GM18498 (cell line): ENCODE measurements around the gene LHFPL3.

Experiments used
- ATAC-seq: cut with Tn5 transposase; IDR thresholded peaks from one replicate; pipeline ENCODE4 v1.9.1; 2021; ENCODE audit warnings: mild to moderate bottlenecking, moderate library complexity; ENCODE audit not compliant: unreplicated experiment

LHFPL3 gene

DNA sequence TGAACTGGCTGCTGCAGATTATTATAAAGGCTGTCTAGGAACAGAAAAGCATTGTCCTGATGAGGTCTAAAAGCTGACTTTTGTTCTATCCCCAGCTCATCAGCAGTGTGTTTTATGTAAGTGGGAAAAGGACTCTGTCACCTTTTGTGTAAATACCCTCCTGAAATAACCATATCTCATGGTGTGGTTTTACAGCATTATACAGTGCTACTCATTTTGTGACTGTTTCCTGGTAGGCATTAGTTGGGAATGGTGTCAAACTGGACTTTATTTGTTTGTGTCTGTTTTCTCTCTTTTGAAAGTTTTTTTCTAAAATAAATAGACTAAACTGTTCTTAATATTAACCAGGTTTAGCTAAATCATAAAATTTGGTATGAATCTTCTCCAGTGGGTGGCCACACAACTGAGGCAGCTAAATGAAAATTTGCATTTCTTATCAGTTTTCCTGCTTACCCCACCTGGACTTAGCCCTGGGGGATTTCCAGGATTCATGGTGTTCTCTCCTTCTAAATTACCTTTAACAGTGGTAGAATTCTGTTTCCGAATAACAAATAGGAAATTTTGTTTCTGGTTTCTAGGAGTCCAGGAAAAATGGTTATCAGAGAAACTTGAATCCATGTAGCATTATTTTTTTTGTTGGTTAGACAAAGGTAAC, 140.9 kb downstream of the LHFPL3 start:
- ATAC-seq: no peak

- no peak for ATAC-seq
Observed at GRCh38 chr7:104480529-104480928, 152.1 kb downstream of the LHFPL3 start.

DNA sequence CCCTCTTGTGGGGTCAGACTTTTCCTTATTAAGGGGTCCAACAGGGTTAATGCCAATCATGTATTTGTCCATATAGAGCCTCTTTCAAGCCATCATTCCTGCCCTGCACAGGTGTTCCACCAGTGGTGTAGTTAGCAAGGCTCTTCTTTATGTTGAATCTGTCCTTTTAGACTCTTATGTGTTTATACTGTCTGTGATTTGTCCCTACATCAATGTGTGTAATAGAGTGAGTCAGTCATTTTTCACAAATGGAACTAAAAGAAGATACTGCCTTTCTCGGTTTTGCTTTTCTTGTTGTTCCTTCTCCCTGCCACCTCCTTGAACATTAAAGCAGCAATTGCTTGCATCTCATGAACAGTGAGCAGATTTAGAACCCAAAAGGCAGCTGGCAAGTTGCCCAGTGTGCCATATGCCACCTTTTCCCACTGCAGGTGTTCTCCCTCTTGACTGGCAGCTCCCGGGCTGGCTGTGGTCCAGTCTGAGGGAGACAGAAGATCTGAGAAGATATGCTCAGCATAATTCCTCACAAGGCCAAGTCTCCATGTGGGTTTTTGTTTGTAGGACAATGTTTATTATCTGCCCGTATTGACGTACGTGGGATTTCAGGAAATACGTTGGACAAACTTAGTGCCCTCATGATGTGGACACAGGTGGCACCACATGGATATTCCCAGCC, 154.1 kb downstream of the LHFPL3 start:
- no peak for ATAC-seq

DNA sequence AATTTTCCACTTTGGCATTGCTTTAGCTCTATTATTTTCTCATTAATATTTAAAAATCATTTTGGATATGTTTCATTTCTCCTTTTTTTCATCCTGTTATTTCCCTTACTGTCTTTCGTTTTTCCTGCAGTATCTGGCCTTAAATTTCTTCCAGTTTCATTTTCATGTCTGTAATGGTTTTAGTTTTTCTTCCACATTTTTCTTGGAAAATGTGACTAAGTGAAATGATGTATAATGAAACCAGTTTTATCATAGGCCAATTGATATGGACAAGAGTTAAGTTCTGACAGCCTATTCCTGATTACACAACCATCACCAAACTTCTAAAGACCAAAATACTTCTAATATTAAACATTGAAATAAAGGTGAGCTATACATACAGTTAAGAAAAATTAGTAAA, 158.5 kb downstream of the LHFPL3 start:
- ATAC-seq: no peak

DNA sequence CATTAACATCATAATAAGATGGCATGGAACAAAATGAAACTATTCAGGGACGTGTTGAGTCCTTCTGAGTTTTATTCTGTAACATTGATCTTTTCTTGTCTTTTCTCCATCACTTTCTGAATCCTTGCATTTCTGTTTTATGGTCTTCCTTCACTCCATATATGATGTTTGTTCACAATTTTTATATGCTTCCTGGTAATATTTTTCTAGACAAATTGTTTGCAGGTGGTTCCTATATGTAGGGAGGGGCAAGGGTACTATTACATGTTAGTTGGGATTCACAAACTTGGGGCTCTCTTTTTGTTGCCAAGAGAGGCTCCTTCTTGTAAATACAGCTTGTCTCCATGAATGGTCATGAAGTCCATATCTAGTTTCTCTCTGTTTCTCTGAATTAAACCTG, 159.2 kb downstream of the LHFPL3 start:
- no peak for ATAC-seq

DNA sequence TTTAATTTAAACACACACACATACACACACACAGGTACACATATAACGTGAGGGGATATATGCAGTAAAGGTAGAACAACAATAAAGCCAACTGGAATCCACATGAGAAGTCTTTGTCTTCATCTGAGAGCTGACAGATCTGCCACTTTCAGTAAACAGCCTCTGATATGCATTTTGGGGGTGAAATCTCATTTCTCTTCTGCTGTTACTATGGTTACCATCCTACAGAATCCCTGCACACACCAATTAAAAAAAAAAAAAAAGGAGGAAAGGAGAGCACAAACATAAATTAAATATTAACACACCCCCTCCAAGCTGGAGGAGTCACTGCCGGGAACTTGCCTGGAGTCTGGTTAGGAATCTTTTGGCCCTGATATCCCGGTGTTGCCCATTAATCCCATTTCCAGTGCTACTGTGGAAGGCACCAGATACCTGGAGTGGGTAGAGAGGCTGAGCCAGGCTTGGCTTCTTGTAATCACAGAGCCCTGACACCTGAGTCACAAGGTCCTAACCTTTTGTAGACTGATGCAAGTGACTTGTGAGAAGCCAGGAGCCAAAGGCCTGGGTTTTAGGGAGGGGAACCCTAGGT, 169.1 kb downstream of the LHFPL3 start:
- no peak for ATAC-seq

GRCh38 chr7:104499975-104500374, 171.6 kb downstream of the LHFPL3 start:
- ATAC-seq: no peak

DNA sequence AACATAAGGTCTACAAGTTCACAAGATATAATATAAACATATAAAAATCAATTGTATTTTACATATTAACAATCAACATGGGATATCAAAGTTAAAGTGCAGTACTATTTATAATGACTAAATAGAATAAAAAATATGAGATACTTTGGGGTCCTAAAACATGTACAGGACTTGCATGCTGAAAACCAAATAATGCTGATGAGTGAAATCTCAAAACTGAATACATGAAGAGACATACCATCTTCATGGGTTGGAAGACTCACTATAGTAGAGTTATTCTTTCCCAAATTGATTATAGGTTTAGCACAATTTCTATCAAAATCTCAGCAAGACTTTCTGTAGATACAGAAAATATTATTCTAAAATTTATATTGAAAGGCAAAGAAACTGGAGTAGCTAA, 181.5 kb downstream of the LHFPL3 start:
- ATAC-seq: no peak

DNA sequence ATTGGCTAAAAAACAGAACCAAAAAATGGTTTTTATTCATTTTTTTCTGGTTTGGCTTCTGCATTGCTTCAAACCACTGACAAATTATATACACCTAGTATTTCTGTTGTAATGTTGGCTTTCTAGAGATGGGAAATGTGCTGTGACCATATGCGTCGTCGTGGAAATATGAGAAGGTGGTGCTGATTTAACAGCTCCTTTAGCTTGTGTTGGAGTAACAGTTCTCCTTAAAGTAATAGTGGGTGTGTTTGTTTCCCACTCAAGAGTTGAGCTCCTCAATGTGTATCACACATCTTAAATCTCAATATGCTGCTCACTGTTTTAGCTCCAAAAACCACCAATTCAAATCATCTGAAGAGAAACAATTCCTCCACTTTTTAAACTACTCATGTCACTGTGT, 196.4 kb downstream of the LHFPL3 start:
- ATAC-seq: no peak

DNA sequence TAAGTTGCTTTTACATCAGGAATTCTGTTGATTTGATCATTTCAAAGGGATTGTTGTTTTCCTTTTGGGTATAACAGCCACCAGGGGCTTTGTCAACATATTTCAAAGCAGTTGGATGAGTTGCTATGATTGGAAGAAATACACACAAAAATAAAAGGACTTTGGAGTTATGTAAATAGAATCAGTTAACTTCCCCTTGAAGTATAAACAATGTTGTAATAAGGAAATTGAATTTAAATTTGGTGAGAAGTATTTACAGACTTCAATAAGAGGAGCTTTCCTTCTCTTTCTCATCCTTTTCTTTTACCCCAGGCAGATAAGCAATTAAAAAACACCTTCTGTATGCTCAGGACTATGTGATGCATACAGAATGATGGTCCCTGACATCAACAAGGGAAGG, 199.7 kb downstream of the LHFPL3 start:
- no peak for ATAC-seq

DNA sequence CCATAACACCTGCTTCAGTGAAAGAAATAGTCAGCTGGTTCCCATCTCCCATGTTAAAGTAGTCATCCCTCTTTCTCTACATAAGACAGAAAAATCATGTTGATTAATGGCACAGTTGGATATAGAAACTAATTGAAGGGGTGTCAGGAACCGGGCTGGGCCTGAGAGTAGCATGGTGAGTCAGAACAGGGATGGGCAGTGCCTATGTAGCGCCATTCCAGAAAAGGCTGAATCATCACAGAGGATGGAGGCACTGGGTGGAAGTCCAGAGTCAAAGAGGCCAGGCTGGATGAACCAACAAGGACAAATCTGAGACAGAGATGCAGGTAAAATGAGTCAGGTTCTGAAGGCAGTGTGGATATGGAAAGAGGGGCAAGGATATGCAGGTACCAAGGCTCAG, 201.2 kb downstream of the LHFPL3 start:
- ATAC-seq: no peak

DNA sequence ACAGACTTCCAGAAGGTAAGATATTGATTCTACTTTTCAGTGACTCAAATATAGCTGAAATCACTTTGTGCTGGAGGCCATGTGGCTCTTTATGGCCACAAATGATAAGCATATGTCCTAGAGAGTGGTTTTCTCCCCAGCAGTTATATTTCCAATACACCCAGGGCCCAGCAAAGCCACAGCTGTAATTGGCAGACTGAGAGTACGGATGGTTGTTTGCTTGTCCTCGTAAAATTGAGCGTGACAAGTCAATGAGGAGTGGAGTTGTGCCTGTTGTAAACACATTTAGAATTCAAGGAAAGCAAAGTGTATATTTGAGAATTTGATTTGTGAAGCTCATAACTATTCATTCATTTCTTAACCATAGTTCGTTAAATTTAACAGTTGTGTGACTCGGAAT, 201.8 kb downstream of the LHFPL3 start:
- no peak for ATAC-seq

DNA sequence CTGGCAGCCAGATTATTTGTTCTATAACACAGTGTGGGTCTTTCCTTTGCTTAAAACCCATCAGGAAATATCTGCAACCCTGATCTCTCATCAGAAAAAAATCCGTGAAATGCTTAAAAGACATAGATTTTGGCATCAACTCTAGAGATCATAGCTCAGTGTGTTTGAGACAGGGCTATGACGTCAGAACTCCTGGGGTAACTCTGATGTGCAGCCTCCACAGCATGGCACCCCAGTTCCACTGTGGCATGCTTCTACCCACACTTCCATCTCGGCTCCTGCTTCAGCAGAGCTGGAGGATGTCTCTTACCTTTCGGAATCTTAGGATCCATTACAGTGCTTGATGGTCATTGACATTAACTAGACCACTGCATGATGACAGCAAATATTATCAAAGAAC, 205.7 kb downstream of the LHFPL3 start:
- no peak for ATAC-seq

GRCh38 chr7:104535841-104536240, 207.4 kb downstream of the LHFPL3 start:
- no peak for ATAC-seq

GRCh38 chr7:104536956-104537355, 208.6 kb downstream of the LHFPL3 start:
- ATAC-seq: no peak

- no peak for ATAC-seq
Observed at GRCh38 chr7:104538152-104538551, 209.7 kb downstream of the LHFPL3 start.

DNA sequence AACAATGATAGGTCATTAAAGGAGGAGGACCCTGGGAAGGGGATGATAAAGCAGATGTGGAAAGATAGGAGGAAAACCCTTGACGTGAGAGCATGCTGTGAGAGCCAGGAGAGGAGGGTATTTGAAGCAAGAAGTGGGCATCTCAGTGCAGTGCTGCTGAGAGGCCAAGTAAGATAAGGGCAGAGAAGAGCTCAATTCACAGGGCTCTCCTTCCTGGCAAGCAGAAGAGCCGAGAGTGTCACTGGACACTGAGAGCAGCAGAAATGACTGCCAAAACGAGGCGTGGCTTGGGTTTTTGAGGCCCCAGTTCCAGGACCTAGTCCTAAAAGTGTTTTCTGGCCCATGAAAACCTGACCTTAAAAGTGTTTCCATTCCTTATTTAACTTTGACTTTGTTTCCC, 213.5 kb downstream of the LHFPL3 start:
- ATAC-seq: no peak

DNA sequence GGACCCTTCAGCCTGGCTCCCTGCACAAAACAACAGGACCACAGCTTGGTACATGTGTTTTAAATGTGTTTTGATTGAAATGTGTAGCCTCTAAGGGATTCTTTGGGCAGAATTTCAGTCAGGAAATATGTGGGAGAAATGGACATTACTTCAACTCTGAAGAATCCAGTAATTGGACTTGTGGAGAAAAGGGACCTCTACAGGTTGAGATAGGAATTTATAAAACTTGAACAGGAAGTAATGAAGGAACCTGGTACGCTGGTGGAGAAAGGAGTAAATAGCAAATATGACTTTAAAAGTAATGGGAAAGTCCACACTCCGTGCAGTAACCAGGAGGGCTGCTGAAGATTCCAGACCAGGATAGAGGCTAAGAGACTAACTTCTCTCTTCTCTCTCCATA, 220.5 kb downstream of the LHFPL3 start:
- ATAC-seq: no peak

DNA sequence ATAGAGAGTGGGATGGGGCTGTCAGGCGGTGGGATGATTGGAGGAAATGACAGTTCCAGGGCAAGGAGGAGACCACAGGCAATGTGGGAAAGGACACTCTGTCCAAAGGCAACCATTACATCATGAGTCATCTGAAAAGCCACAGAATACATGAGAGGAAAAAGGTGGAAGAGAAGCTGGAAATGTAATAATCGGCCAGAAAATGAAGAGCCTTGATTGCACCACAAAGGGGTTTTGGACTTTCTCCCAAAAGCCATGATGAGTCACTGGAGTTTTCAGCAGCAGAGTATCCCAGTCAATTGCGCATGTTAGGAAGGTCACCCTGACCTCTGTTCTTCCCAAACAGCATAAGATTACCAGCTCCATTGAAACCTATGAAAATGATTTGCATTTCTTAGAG, 222.0 kb downstream of the LHFPL3 start:
- no peak for ATAC-seq

DNA sequence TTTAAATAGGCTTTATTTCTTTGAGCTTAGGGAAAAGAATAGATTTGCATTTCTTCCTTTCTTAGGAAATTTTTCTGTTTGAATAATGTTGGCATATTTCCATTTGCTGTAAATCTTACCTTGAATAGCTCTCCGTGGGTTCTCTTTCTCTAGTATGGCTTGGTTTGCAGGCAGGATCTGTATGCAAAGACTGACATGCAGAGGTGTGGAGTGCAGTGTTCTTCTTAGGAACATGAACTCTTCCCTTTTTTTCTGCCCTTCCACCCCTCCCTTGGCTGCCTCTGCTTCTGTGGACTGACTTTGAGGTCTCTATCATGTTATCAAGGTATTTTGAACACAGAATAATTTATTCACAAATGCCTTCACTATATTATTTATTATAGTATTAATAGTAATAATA, 222.8 kb downstream of the LHFPL3 start:
- ATAC-seq: no peak

DNA sequence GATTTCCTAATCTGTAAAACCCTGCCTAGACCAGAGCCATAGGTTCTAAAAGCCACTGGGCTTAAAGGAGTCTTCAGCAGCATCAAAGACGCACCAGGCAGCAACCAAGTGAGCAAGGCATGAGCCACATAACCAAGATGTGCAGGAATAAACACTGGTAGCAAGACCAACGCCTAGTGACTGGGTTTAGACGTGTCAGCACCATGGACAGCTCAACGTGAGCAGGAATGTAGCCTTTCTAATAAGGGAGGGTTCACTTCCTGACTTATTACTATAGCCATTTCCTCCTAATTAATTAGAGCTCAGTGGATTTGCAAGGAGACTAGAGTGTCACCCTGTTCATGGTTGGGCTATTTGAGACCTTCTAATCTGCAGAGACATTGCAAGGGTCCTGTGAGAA, 223.7 kb downstream of the LHFPL3 start:
- no peak for ATAC-seq

- no peak for ATAC-seq
Observed at GRCh38 chr7:104553074-104553473, 224.7 kb downstream of the LHFPL3 start.
